IMR-90 (cell line): ENCODE results near the gene SPI1. TPM values are rescaled to one million over a fixed set of nuclear protein-coding genes. Genes with fewer than 3 reads are reported as not detected.

Experiments used
- ATAC-seq: fragments of 200-7000 bp; cut with Tn5 transposase; 2 replicates; pipeline ENCODE4 v1.9.1; 2020; ENCODE audit warnings: low read depth, mild to moderate bottlenecking, moderate library complexity
- BruUV-seq: library from RNA; stranded (reverse); fragments of 400-500 nt; replicated peaks from 2 replicates; lab custom pipeline; 2021; lab: Mats Ljungman, UMichigan
- CTCF ChIA-PET: fragments of 300-600 bp; formaldehyde crosslinking; extraction: SDS; loops from one replicate; lab custom pipeline; 2021; ENCODE audit warnings: antibody characterized with exemption; lab: Yijun Ruan, JAX
- POLR2A ChIA-PET: fragments of 300-600 bp; sonication (Branson Sonifier 250); formaldehyde crosslinking; loops from one replicate; lab custom pipeline; 2022; ENCODE audit warnings: antibody characterized with exemption; ENCODE audit not compliant: unreplicated experiment; lab: Charles Lee
- DNase-seq: peaks from one replicate; pipeline ENCODE4 v3.0.0; 2013
- H2AFZ ChIP-seq: replicated peaks from 2 replicates; pipeline ENCODE3; 2013; ENCODE audit warnings: low read length, mild to moderate bottlenecking; ENCODE audit not compliant: poor library complexity
- H2AK5ac ChIP-seq: 2 replicates; pipeline ENCODE4 v1.6.1; 2013; ENCODE audit warnings: low read depth, low read length, inconsistent platforms
- H2AK9ac ChIP-seq: replicated peaks from 2 replicates; pipeline ENCODE3; 2013; ENCODE audit warnings: mild to moderate bottlenecking, low read depth, low read length, moderate library complexity; ENCODE audit not compliant: poor library complexity
- H2BK120ac ChIP-seq: 2 replicates; pipeline ENCODE4 v1.6.1; 2013; ENCODE audit warnings: low read depth, low read length, inconsistent platforms
- H2BK15ac ChIP-seq: 3 replicates; pipeline ENCODE4 v1.6.1; 2013; ENCODE audit warnings: low read depth, low read length, inconsistent platforms
- H2BK20ac ChIP-seq: 2 replicates; pipeline ENCODE4 v1.6.1; 2013; ENCODE audit warnings: low read depth, mild to moderate bottlenecking, inconsistent platforms, low read length, moderate library complexity
- H2BK5ac ChIP-seq: 2 replicates; pipeline ENCODE4 v1.6.1; 2013; ENCODE audit warnings: mild to moderate bottlenecking, low read depth, low read length, inconsistent platforms; ENCODE audit not compliant: poor library complexity, severe bottlenecking
- H3K14ac ChIP-seq: replicated peaks from 2 replicates; pipeline ENCODE4 v1.6.1; 2013; ENCODE audit warnings: low read depth, low read length, inconsistent platforms
- H3K18ac ChIP-seq: 2 replicates; pipeline ENCODE4 v1.6.1; 2013; ENCODE audit warnings: low read depth, low read length, control low read depth
- H3K23ac ChIP-seq: 2 replicates; pipeline ENCODE4 v1.6.1; 2013; ENCODE audit warnings: low read depth, low read length, inconsistent platforms
- H3K27ac ChIP-seq: 2 replicates; pipeline ENCODE4 v1.5.1; 2013; ENCODE audit warnings: mild to moderate bottlenecking, control low read depth, low read length; ENCODE audit not compliant: insufficient read depth
- H3K27me3 ChIP-seq: 2 replicates; pipeline ENCODE4 v1.6.1; 2013; ENCODE audit warnings: low read length; ENCODE audit not compliant: control insufficient read depth, insufficient read depth
- H3K36me3 ChIP-seq: 2 replicates; pipeline ENCODE4 v1.6.1; 2013; ENCODE audit warnings: low read length, mixed read lengths; ENCODE audit not compliant: control insufficient read depth, insufficient read depth
- H3K4ac ChIP-seq: 2 replicates; pipeline ENCODE4 v1.6.1; 2013; ENCODE audit warnings: low read depth, low read length, inconsistent platforms
- H3K4me1 ChIP-seq: 2 replicates; pipeline ENCODE4 v1.6.1; 2013; ENCODE audit warnings: low read length, mixed read lengths; ENCODE audit not compliant: control insufficient read depth, insufficient read depth
- H3K4me2 ChIP-seq: 2 replicates; pipeline ENCODE4 v1.6.1; 2013; ENCODE audit warnings: low read depth, mild to moderate bottlenecking, control low read depth, low read length, moderate library complexity
- H3K4me3 ChIP-seq: 2 replicates; pipeline ENCODE4 v1.5.1; 2013; ENCODE audit warnings: low read depth, mild to moderate bottlenecking, control low read depth, low read length, moderate library complexity; ENCODE audit not compliant: insufficient read depth
- H3K56ac ChIP-seq: 2 replicates; pipeline ENCODE4 v1.6.1; 2013; ENCODE audit warnings: low read length, inconsistent platforms; ENCODE audit not compliant: insufficient read depth; ENCODE audit errors: extremely low read depth
- H3K79me1 ChIP-seq, 2 experiments: 2 replicates each; pipeline ENCODE4 v1.6.1; 2013; ENCODE audit warnings: low read length in 2 of 2, inconsistent platforms in 1 of 2, low read depth in 1 of 2
- H3K9ac ChIP-seq: 2 replicates; pipeline ENCODE4 v1.6.1; 2013; ENCODE audit warnings: low read depth, low read length, control low read depth
- H3K9me1 ChIP-seq: 2 replicates; pipeline ENCODE4 v1.6.1; 2013; ENCODE audit warnings: low read length, inconsistent platforms; ENCODE audit not compliant: insufficient read depth
- H3K9me3 ChIP-seq: 2 replicates; pipeline ENCODE4 v1.6.1; 2013; ENCODE audit warnings: low read length; ENCODE audit not compliant: control insufficient read depth, insufficient read depth
- H4K20me1 ChIP-seq: 2 replicates; pipeline ENCODE4 v1.6.1; 2013; ENCODE audit warnings: low read length, inconsistent platforms; ENCODE audit not compliant: insufficient read depth
- H4K5ac ChIP-seq: 2 replicates; pipeline ENCODE4 v1.6.1; 2013; ENCODE audit warnings: mild to moderate bottlenecking, low read depth, low read length, control low read depth
- H4K8ac ChIP-seq, 2 experiments: 2 replicates each; pipeline ENCODE4 v1.6.1; 2013; ENCODE audit warnings: low read depth in 2 of 2, low read length in 2 of 2, control low read depth in 1 of 2, inconsistent platforms in 1 of 2
- H4K91ac ChIP-seq: 2 replicates; pipeline ENCODE4 v1.6.1; 2013; ENCODE audit warnings: low read depth, low read length, inconsistent platforms; ENCODE audit not compliant: insufficient read depth
- BHLHE40 ChIP-seq: fragments of 150-350 bp; IDR thresholded peaks from 2 replicates; pipeline ENCODE4 v1.6.1; 2016; ENCODE audit warnings: mild to moderate bottlenecking, low read depth, low read length
- CEBPB ChIP-seq: IDR thresholded peaks from 2 replicates; pipeline ENCODE4 v1.6.1; 2012; ENCODE audit warnings: low read depth, low read length, improper control_type of control experiment
- CHD1 ChIP-seq: IDR thresholded peaks from 2 replicates; pipeline ENCODE4 v1.6.1; 2012; ENCODE audit warnings: low read depth, low read length, improper control_type of control experiment
- CTCF ChIP-seq: conservative IDR thresholded peaks from 2 replicates; pipeline ENCODE4 v1.5.1; 2012; ENCODE audit warnings: mild to moderate bottlenecking, low read depth, low read length, improper control_type of control experiment
- ELK1 ChIP-seq: fragments of 150-350 bp; IDR thresholded peaks from 2 replicates; pipeline ENCODE4 v1.6.1; 2016; ENCODE audit warnings: low read depth, mild to moderate bottlenecking, low read length, moderate library complexity, borderline replicate concordance
- FOS ChIP-seq: fragments of 150-350 bp; IDR thresholded peaks from 2 replicates; pipeline ENCODE4 v1.6.1; 2016; ENCODE audit warnings: low read depth, low read length
- MAFK ChIP-seq: IDR thresholded peaks from 2 replicates; pipeline ENCODE4 v1.6.1; 2012; ENCODE audit warnings: low read depth, low read length, improper control_type of control experiment
- MAZ ChIP-seq: IDR thresholded peaks from 2 replicates; pipeline ENCODE4 v1.6.1; 2012; ENCODE audit warnings: low read depth, mild to moderate bottlenecking, low read length, improper control_type of control experiment, moderate library complexity, borderline replicate concordance
- MXI1 ChIP-seq: IDR thresholded peaks from 2 replicates; pipeline ENCODE4 v1.6.1; 2012; ENCODE audit warnings: low read depth, mild to moderate bottlenecking, low read length, moderate library complexity, borderline replicate concordance
- NFE2L2 ChIP-seq: fragments of 150-350 bp; IDR thresholded peaks from 2 replicates; pipeline ENCODE4 v1.6.1; 2016; ENCODE audit warnings: low read depth, mild to moderate bottlenecking, low read length
- POLR2A ChIP-seq: IDR thresholded peaks from 2 replicates; pipeline ENCODE4 v1.6.1; 2012; ENCODE audit warnings: mild to moderate bottlenecking, low read depth, low read length
- RAD21 ChIP-seq: IDR thresholded peaks from 2 replicates; pipeline ENCODE4 v1.6.1; 2012; ENCODE audit warnings: low read length, improper control_type of control experiment
- RCOR1 ChIP-seq: IDR thresholded peaks from 2 replicates; pipeline ENCODE4 v1.6.1; 2012; ENCODE audit warnings: mild to moderate bottlenecking, low read length, improper control_type of control experiment; ENCODE audit not compliant: insufficient replicate concordance
- RFX5 ChIP-seq: IDR thresholded peaks from 2 replicates; pipeline ENCODE4 v1.8.0; 2012; ENCODE audit warnings: low read depth, mild to moderate bottlenecking, low read length, moderate library complexity
- SMC3 ChIP-seq: fragments of 150-350 bp; IDR thresholded peaks from 2 replicates; pipeline ENCODE4 v1.6.1; 2016; ENCODE audit warnings: low read depth, mild to moderate bottlenecking, antibody characterized with exemption, low read length, moderate library complexity
- WGBS, 2 experiments: methylation state at CpG; one replicate each; pipeline versions ENCODE4 v1.1.5 to v1.1.7; 2013; ENCODE audit warnings: missing lambda C conversion rate in 2 of 2; ENCODE audit not compliant: insufficient read length in 1 of 2; ENCODE audit errors: extremely low coverage in 2 of 2; 5-methylcytosine and 5-hydroxymethylcytosine counted together
- dilution Hi-C: fragments of 300-500 bp; cut with HindIII; formaldehyde crosslinking; loops from one replicate; pipeline ENCODE4 v1.14.3; 2018; ENCODE audit warnings: low sequenced_read_pairs; ENCODE audit not compliant: unreplicated experiment
- in situ Hi-C: fragments of 300-500 bp; cut with MboI; formaldehyde crosslinking; loops from 3 replicates; pipeline ENCODE4 v1.14.3; 2019; ENCODE audit warnings: low sequenced_read_pairs, inconsistent platforms, mixed read lengths
- intact Hi-C: fragments of 100-400 bp; cut with micrococcal nuclease; formaldehyde crosslinking; loops from 2 replicates; pipeline ENCODE4 v1.10.0; 2022
- polyA plus RNA-seq, 3 experiments: library from polyadenylated mRNA; depleted of rRNA; stranded (reverse); fragments of >200 nt; gene quantifications; 2 replicates each; pipeline ENCODE4 v1.2.3, GENCODE V29; 2012; ENCODE audit warnings: low replicate concordance in 1 of 3
- total RNA-seq: library from RNA; depleted of rRNA; stranded (reverse); fragments of >200 nt; gene quantifications from 2 replicates; pipeline ENCODE4 v1.2.3, GENCODE V29; 2012
- TF ChIP-seq, protein P1 (sequence below): fragments of 150-350 bp; IDR thresholded peaks from 2 replicates; pipeline ENCODE4 v1.6.1; 2017; ENCODE audit warnings: mild to moderate bottlenecking, antibody characterized with exemption, low read length, low read depth

Gene SPI1
- total and polyA plus RNA-seq, 2 of the 4 experiments (the other 2 are of a cell fraction) = not detected

DNA sequence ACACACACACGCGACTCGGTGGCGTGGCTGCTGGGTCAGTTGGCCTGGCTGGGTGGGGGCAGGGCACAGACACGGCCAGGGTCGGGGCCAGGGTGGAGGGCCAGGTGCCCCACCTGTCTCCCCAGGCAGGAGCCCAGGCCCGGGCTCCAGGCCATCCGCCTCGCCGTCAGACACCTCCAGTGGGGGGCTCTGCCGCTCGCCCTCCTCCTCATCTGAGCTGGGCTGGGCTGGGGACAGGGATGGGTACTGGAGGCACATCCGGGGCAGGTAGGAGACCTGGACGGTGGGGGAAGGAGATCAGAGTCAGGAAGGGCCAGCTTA, 19.7 kb downstream of the SPI1 start:
- H4K8ac ChIP-seq = no peak overlapping the region
- H3K14ac ChIP-seq = no peak overlapping the region
- BruUV-seq = no TSS peak
- no peak overlapping the region for H3K9ac ChIP-seq
- no peak overlapping the region for H3K4me3 ChIP-seq
- no peak overlapping the region for H2AFZ ChIP-seq
- H3K18ac ChIP-seq = no peak overlapping the region
- no peak overlapping the region for H3K27ac ChIP-seq
- no peak overlapping the region for H2BK5ac ChIP-seq
- no peak overlapping the region for H3K4me2 ChIP-seq
- DNase-seq (no peak), ATAC-seq (no peak)
- dilution Hi-C loops (no loop called here), intact Hi-C loops (no loop called here), in situ Hi-C loops (loop anchor here (25.0 kb wide), 1 partner anchor 471 kb away; no protein-coding TSS in a partner anchor)
- ChIA-PET CTCF (no interaction called here), POLR2A (no interaction called here)
- no peak overlapping the region for H2AK9ac ChIP-seq
- H2BK20ac ChIP-seq = no peak overlapping the region
- H3K27me3 ChIP-seq = no peaks in the 10 kb centered on the region; the same call in none of the 2 replicates
- no peaks in the 10 kb centered on the region for H3K4me1 ChIP-seq
- no peak overlapping the region for H4K91ac ChIP-seq
- H3K56ac ChIP-seq = no peak overlapping the region
- peaks cover 0 to 2% of the 10 kb centered on the region in 2 experiments; a peak in 1 of 4 replicates for H3K79me1 ChIP-seq
- H3K9me1 ChIP-seq = peaks cover 20% of the 10 kb centered on the region
- 73% methylated on average over 12 of the region's 14 CpGs; no CpG with 5 or more reads in 1 of the 2 experiments for WGBS, 2 experiments
- H3K4ac ChIP-seq = no peak overlapping the region
- no peaks in the 10 kb centered on the region for H4K20me1 ChIP-seq
- H3K23ac ChIP-seq = no peak overlapping the region
- H3K9me3 ChIP-seq = no peaks in the 10 kb centered on the region
- no peak for TF ChIP-seq CHD1
- TF ChIP-seq NFE2L2 = no peak
- no peak for TF ChIP-seq BHLHE40
- no peak for TF ChIP-seq SMC3
- TF ChIP-seq RCOR1 = no peak
- no peak for TF ChIP-seq MXI1
- no peak for TF ChIP-seq CEBPB
- TF ChIP-seq MAZ = no peak
- no peak for TF ChIP-seq FOS
- no peak for TF ChIP-seq CTCF
- TF ChIP-seq MAFK = no peak
- no peak for TF ChIP-seq POLR2A
- TF ChIP-seq, protein P1, sequence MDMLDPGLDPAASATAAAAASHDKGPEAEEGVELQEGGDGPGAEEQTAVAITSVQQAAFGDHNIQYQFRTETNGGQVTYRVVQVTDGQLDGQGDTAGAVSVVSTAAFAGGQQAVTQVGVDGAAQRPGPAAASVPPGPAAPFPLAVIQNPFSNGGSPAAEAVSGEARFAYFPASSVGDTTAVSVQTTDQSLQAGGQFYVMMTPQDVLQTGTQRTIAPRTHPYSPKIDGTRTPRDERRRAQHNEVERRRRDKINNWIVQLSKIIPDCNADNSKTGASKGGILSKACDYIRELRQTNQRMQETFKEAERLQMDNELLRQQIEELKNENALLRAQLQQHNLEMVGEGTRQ = no peak
- no peak for TF ChIP-seq RAD21
- no peak for TF ChIP-seq ELK1
- no peak for TF ChIP-seq RFX5
- H2BK120ac ChIP-seq = no peak overlapping the region
- no peaks in the 10 kb centered on the region for H3K36me3 ChIP-seq
- H2AK5ac ChIP-seq = peak overlapping the region; percentile 12; the same call in 1 of the 2 replicates
- H4K5ac ChIP-seq = no peak overlapping the region
- H2BK15ac ChIP-seq = no peak overlapping the region
